GM18868 (cell line): ENCODE measurements around the gene YIF1A.

Experiments used
- ATAC-seq: cut with Tn5 transposase; IDR thresholded peaks from one replicate; pipeline ENCODE4 v1.9.1; 2021; ENCODE audit warnings: mild to moderate bottlenecking, moderate library complexity; ENCODE audit not compliant: unreplicated experiment

Gene YIF1A, protein sequence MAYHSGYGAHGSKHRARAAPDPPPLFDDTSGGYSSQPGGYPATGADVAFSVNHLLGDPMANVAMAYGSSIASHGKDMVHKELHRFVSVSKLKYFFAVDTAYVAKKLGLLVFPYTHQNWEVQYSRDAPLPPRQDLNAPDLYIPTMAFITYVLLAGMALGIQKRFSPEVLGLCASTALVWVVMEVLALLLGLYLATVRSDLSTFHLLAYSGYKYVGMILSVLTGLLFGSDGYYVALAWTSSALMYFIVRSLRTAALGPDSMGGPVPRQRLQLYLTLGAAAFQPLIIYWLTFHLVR

DNA sequence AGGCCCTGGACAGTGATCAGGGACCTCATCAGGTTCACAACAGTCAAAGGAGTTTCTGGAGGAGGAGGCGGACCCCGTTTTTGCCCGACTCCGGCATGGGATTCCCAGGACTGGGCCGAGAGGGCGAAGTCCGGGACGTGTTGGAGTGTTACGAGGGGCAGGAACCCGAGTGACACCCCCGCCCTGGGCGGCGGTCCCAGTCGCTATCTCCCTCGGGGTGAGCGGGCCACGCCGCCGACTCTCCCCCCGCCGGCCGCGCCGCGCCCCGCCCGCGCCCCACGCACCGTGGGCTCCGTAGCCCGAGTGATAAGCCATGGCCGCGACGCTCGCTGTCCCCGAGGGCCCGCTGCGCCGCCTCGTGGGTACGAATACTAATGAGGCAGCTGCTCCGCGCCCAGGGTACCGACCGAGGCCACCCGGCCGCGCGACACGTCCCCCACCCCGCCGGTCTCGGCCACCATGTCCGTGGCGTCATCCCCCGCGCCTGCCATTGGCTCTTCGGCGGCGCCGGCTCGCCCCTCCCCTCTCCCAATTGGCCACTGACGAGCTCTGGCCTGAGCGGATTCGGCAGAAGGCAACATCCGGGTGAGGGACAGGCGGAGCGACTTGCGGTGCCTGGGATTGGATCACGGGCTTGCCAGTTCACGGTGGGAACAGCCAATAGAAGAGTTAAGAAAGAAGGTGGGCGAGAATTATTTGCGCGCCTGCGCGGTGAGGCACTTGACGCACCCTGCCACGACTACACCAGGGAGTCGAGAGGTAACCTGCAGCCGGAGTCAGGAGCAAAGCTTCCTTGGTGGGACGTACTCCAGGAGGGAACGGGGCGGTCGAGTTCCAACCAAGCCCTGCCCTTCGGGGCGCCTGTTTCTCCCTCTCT lies at the start of gene YIF1A:
Gene YIF1A (minus strand): TSS at position 473 of the 877 bp plus-strand sequence. CDS start 158 bp downstream, at position 315.
- peak; percentile 89 for ATAC-seq

DNA sequence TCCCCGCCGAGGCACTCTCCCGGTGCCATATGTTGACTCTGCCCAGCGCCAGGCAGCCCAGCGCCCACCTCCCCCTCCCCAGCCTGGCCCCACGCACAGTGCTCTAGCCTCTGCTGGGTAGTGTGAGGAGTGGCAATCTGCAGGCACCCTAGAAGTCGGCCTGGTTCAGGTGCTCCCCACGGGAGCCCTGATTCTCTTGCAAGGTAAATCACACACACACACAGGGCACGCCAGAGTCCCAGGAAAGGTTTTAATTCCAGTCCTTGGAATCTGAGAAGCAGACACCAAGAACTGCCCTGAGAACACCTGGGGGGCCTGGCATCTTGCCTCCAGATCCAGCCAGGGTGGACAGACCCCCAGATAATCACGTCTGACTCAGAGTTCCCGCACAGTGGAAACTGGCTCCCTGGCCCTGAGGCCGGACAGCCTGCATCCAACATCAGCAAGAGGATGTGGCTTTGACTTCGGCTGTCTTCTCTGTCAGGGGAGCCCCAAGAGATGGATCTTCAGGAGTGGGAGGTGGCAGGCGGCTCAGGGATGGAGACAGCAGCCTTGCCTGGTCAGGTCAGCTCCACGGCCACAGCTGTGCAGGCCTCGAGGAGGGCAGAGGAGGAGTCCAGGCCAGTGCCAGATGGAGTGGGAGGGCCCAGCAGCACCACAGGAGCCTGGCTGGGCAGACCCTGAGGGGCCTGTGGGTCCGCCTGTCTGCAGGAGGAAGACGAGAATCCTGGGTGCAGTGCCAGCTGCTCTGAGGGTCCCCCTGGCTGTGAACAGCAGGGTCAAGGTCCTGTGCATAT lies 48.4 kb upstream of the YIF1A start:
- ATAC-seq: no peak

DNA sequence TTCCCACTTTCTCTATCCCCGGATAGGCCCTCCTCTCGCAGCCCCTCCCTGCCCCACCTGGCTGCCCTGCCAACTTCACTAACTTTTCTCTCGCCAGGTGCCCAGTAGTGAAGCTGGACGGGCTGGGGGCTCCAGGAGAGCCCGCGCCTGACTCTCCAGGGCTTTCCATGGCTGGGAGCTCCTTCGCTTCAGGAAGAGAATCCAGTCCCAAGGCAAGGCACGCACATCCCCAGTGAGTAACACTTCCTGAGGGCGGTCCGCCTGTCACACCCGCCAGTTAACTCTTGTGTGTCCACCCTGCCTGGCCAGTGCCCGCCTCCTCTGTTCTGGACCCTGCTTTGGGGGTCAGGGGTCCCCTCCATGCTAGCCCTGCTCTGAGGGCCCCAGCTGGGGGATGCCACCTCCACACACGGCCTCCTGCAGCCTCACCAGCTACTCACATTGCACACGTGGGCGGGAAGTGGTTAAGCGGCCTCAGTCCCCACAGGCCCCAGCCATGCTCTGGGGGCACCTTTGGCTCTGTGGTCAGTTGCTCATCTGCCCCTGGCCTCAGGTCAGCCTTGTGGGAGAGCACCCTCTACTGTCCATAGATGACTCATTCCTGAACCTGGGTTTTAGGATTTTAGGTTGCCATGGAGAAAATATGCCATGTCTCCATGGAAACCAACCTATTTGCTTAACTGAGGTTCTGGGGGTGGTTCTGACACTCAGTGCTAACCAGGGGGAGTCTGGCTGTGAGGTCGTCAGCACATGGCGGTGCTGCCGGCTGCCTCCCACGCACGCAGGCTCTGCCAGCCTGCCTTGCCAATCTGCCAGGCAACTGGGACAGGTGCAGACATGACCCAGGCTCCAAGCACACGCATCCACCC lies 47.5 kb upstream of the YIF1A start, which contains the start of gene RIN1:
Gene RIN1 (minus strand): TSS at position 201 of the 869 bp plus-strand sequence. CDS start 32 bp downstream, at position 169.
- no peak for ATAC-seq

DNA sequence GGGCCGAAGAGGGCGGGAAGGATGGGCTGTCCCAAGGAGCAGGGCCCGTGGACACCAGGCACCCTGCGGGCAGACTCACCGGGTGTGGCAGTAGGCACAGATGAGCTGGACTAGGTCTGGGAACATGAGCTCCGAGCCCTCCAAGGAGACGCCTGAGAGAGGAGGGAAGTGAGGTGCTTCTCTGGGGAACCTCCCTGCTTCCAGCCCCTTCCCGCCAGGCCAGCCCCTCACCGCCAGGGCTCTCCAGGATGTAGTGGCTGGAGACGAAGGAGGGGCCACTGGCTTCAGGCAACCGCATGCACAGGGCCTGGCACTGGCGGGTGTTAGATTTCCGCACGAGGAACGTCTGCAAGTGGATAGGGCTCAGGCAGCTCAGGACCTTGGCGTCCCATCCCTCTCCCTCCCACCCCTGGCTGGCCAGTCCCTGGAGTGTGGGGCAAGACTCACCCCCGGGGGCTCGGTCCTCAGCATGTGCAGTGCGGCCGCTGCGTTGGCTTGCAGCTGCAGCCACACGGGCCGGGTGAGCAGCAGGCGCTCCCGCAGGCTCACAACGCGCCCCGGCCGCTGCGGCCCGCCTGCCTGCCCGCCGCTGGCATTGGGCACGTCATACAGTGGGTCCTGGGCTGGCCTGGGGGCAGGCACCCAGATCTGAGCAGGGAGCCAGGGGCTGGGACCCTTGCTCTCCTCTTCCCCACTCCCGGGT lies 46.7 kb upstream of the YIF1A start:
- no peak for ATAC-seq

DNA sequence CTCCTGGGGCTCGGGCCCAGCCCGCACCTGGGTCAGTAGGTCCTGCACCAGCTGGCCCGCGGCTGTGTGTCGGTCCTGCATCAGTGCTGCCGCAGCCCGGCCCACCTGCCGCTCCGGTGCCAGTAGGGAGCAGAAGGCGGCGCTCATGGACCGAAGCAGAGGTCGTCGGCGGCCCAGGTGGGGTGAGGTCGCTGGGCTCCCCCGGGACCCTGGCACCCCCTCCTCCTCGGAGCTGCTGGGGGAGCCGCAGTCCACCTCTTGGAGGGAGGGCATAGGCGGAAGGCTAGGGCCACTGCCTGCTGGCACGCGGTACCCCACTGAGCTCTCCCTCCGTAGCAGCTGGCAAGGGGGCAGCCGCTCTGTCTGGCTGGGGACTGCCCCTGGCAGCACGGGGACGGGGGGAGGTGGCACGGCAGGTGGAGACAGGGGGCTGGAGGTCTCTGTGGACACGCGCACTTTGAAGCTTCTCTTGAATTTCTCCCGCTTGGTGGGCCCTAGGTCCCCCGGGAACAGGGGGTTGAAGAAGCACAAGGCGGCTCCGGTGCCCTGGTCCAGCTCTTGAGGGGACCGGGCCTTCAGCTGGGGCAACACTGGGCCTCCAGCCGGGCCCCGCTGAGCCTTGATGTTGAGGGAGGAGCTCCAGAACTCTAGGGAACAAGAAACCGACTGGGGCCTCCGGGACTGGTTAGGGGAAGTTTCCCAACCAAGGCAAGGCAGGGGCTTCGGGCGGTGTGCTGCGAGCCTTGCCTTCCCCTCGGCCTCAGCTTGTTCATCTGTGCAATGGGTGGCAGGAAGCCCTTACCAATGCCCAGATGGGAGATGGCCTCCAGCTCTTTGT lies 45.9 kb upstream of the YIF1A start:
- no peak for ATAC-seq

DNA sequence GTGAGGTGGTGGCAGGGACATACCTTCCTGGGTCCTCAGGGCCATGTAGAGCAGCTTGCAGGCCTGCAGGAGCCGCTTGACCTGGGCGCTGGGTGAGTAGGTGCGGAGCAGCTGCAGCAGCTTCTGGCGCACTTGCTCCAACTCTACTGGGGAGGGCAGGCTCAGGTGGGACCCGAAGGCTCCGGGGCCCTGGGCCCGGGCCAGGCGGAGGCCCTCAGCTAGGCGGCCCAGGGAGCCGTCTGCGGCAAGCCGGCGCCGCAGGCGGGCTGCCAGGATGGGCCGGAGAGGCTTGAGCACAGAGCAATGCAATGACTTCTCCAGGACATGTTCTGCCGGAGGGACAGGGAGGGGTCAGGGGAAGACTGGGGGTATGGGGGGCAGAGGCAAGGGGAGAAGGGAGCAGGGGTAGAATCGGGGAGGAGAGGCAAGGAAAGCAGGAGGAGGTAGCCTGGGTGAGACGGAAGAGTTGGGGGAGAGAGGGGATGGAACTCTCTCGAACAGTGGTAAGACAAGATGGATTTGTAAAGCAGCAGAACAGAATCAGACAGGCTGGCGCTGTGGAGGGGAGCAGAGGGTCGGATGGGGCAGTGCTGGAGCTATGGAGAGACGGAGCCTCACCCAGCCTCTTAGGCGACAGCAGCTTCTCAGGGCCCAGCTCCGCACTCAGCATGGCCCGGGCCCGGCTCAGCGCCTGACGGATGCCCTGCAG lies 45.1 kb upstream of the YIF1A start:
- no peak for ATAC-seq

DNA sequence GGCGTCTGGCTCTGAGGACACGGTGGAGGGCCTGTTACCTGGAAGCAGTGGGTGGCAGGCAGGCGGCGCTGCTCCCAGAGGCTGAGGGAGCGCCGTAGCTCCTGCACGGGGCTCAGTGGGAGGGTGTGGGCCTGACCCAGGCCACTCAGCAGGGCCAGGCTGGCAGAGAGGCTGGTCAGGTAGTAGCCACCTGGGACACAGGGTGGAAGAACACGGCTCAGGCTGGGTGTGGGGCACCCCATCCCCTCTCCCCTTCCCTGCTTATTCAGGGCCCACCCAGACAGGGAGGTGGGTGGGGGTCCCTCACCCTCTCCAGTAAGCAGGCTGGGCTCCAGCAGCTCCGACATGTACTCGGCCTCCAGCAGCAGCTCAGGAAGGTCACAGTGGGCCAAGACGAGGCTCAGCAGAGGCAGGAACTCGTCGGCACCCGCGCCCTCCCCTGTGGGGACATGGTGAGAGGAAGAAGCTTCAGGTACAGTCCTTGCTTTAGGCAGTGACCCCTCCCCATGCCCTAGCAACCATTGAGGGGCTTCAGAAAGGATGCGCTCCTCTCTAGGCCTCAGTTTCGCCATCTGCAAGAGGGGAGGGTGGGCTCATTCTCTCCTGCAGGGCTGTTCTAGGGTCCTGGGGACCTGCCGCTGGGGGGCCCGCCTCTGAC lies 44.4 kb upstream of the YIF1A start:
- no peak for ATAC-seq

DNA sequence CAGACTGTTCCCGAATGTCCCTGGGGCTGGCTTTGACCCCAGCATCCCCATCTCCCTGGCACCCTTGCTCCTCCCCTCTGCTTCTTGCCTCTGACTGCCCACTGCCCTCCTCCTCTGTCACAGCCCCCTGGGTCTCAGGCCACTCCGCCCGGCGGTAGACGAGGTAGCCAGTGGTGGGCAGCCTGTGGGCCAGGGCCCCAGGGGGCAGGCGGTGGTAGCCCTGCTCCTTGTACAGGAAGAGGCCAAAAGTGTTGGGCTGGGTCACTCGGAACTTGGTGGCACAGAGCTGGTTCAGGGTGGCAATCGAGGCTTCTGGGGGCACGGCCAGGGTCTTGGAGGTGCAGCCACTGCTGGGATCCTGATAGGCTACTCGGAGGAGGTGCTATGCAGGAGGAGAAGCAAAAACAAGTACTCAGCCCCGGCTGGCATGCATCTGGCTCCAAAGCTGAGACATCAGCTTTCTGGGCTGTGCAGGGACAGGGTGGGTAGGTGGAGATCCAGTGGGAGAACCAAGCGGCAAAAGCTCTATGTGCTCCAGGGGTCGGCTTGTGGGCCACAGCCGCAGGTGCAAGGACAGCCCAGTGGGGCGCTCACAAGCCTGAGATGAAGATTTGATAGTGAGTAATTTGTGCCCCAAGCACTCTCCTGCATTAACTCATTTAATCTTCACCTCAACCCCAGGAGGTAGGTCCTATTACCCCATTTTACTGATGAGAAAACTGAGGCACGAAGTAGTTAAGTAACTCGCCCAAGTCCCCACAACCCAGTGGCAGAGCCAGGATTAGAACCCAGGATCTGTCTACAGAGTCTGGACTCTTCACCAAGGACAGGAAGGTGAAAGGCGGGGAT lies 43.7 kb upstream of the YIF1A start:
- ATAC-seq: no peak

DNA sequence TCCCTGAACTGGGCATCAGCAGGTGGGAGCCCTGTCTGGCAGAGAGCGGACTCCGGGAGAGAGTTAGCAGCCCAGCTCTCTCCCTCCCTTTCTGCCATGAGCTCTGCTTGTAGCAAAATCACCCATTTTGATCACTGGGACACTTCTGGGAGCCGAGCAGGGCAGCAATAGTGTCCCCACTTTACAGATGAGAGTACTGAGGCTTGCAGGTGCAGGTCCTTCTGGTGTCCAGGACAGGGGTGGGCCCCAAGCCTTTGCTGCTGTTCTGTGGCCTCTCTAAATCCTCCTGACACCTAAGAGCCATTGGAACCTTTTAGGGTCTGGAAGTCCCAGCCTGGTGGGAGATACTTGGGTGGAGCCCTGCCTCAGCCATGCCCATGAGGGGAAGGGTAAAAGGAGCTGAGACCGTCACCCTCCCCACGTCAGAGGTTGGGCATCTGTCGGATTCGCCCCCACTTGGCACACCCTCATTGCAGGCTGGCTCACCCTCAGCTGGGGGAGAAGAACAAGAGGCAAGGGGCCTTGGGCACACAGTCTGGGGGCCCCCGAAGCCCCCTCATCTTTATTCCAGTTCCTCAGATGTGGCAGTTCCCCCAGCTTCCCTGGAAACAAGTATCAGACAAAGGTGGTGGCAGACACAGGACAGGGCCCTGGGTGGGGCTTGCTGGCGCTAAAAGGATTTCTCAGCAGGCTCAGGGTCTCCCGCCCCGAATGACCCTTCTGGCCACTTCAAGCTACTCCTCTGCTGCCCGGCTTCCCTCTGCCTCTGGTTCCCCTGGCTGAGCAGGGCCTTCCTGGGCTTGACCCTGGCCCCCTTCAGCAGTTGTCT lies 42.8 kb upstream of the YIF1A start:
- ATAC-seq: no peak

DNA sequence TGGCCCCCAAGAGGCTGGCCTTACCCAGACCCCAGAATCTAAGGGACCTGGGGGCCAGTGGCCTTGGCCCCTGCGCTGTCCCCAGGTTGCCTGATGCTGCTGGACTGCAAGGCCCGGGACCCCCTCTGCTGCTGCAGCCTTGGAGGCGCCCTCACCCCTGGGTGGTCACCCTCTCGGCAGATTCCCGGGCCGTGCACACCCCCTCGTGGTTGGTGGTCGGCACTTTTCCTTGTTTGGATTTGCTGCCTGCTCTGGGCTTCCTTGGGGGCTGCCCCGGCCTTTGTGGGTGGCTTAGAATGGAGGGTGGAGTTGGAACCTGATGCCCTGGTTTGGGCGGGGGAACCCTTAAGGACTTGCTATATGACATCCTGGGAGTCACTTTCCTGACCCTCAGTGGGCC lies 42.0 kb upstream of the YIF1A start:
- ATAC-seq: no peak

DNA sequence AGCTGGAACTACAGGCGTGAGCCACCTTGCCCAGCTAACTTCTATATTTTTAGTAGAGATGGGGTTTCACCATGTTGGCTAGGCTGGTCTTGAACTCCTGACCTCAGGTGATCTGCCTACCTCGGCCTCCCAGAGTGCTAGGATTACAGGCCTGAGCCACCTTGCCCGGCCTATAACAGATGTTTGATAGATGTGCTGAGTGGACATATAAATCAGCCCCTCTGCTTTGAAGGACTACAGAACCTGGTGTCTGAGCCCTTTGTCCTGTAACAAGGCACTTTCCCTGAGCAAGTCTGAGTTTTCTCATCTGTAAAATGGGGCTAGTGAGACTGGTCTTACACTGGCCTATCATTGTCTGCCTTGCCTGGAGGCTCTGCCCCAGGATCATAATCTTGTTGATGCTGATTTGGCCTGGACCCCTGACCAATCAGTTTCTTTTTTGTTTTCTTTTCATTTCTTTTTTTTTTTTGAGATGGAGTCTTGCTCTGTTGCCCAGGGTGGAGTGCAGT lies 40.3 kb upstream of the YIF1A start:
- ATAC-seq: no peak

DNA sequence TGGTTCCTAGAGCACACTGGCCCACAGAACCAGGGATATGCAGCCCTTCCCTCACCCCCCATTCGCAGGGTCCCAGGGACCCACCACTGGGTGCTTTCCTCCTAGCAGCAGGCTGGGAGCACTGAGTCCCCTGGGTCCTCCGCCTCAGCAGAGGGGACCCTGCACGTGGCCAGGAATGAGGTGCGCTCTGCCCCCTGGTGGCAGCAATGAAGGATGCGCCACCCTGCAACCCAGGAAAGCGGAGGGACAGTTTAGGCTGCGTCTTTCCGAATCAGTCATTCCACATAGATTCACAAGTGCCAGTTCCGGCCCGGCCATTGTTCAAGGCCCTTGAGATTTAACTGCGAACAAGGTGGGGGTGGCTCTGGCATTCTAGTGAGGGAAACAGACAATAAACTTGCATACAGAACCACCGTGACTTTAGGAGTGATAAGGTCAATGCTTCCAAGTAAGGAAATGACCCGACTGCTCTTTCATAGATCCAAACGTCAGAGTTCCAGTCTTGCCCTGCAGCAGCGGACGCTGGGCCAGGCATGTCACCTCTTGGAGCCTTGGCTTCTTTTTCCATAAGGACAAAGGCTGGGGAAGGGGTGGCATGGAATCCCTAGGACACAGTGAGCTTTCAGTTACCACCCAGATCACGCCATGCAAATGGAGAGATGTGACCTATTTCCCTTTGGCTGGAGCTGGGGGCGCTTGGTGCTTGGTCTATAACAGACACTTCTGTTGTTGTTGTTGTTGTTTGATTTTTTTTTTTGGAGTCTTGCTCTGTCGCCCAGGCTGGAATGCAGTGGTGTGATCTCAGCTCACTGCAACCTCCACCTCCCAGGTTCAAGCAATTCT lies 39.6 kb upstream of the YIF1A start:
- ATAC-seq: no peak

DNA sequence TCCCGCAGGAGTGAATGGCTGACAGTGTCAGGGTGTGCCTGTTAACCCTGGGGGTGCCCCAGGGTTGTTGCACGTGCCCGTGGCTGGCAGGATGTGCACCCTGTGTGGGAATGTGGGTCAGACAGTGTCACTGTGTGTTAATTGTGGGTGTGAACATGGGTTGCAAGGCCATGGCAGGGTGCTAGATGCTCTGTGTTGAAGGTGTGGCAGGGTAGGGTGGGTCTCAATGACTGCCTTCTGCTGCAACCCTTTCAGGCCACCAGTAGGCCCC lies 39.0 kb upstream of the YIF1A start:
- ATAC-seq: no peak

DNA sequence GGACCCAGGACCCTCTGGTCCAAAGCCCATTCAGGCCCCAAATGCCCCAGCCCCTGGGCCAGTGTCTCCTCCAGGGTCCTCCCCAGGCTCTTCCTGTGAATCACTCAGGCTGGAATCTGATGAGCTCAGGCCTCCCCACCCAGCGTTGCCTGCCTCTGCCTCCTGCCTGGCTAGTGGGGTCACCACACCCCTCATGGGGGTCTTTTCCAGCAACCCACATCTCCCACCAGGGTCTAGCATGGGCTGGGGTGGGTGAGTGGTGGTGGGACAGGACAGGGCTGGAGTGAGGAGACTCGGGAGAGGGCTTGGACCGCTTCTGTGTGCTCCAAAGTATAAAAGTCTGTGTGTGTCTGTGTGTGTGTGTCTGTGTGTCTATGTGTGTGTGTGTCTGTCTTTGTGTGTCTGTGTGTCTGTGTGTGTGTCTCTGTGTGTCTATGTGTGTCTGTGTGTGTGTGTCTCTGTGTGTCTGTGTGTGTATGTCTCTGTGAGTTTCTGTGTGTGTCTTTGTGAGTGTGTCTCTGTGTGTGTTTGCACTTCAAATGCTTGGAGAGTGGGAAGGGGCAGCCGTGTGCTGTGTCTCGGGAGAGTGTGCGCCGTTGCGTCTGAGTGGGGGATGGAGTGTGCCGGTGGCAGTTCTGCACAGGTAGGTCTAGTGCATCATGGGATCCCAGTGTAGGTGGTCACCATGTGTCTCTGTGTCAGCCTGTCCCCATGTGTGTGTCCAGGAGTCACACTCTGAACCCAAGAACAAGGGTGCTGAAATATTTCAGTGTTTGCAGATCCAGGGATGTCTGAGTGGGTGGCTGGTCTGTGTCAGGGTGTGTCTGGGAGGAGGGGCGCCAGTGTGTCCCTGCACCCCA lies 38.5 kb upstream of the YIF1A start:
- ATAC-seq: no peak
